GM11168 (cell line): Measurements from ENCODE around the gene SKOR2.

Source experiments
- in situ Hi-C: fragments of 300-500 bp; cut with MboI; formaldehyde crosslinking; loops from one replicate; pipeline ENCODE4 v1.12.0; 2022; ENCODE audit warnings: low sequenced_read_pairs; ENCODE audit not compliant: unreplicated experiment

SKOR2 gene

GRCh38 chr18:47251289-47252120 lies at the start of gene SKOR2:
Gene SKOR2 (minus strand): TSS chr18:47251660. CDS start chr18:47249183, 2,477 bp downstream.
- in situ Hi-C loops, result no loop called here

- in situ Hi-C loops, result no loop called here
Observed at GRCh38 chr18:47296462-47296861, 45.0 kb upstream of the SKOR2 start.

- in situ Hi-C loops, result no loop called here
Observed at GRCh38 chr18:47294801-47295200, 43.3 kb upstream of the SKOR2 start.

GRCh38 chr18:47288741-47289140 lies 37.3 kb upstream of the SKOR2 start:
- in situ Hi-C loops, result no loop called here

GRCh38 chr18:47287911-47288585 lies 36.6 kb upstream of the SKOR2 start:
- in situ Hi-C loops, result no loop called here

GRCh38 chr18:47286776-47287410 lies 35.4 kb upstream of the SKOR2 start:
- in situ Hi-C loops, result no loop called here

GRCh38 chr18:47285456-47285855 lies 34.0 kb upstream of the SKOR2 start:
- in situ Hi-C loops, result no loop called here

- in situ Hi-C loops, result no loop called here
Observed at GRCh38 chr18:47284721-47285395, 33.4 kb upstream of the SKOR2 start.

- in situ Hi-C loops, result no loop called here
Observed at GRCh38 chr18:47283476-47283875, 32.0 kb upstream of the SKOR2 start.

GRCh38 chr18:47280121-47280520 lies 28.7 kb upstream of the SKOR2 start:
- in situ Hi-C loops, result no loop called here

GRCh38 chr18:47274961-47275360 lies 23.5 kb upstream of the SKOR2 start:
- in situ Hi-C loops, result no loop called here

GRCh38 chr18:47265197-47265596 lies 13.7 kb upstream of the SKOR2 start:
- in situ Hi-C loops, result no loop called here

- in situ Hi-C loops, result no loop called here
Observed at GRCh38 chr18:47264308-47264700, 12.8 kb upstream of the SKOR2 start.

- in situ Hi-C loops, result no loop called here
Observed at GRCh38 chr18:47263430-47264307, 12.2 kb upstream of the SKOR2 start.

- in situ Hi-C loops, result no loop called here
Observed at GRCh38 chr18:47263150-47263429, 11.6 kb upstream of the SKOR2 start.

- in situ Hi-C loops, result no loop called here
Observed at GRCh38 chr18:47262301-47263149, 11.1 kb upstream of the SKOR2 start.

- in situ Hi-C loops, result no loop called here
Observed at GRCh38 chr18:47261902-47262300, 10.4 kb upstream of the SKOR2 start.

- in situ Hi-C loops, result no loop called here
Observed at GRCh38 chr18:47260924-47261701, 9.7 kb upstream of the SKOR2 start.
